HG03025 (cell line): Measurements from ENCODE around the gene IL19.

Experiments used
- ATAC-seq: cut with Tn5 transposase; IDR thresholded peaks from one replicate; pipeline ENCODE4 v1.9.1; 2021; ENCODE audit warnings: mild to moderate bottlenecking, moderate library complexity; ENCODE audit not compliant: unreplicated experiment, low FRiP score

IL19 gene

DNA sequence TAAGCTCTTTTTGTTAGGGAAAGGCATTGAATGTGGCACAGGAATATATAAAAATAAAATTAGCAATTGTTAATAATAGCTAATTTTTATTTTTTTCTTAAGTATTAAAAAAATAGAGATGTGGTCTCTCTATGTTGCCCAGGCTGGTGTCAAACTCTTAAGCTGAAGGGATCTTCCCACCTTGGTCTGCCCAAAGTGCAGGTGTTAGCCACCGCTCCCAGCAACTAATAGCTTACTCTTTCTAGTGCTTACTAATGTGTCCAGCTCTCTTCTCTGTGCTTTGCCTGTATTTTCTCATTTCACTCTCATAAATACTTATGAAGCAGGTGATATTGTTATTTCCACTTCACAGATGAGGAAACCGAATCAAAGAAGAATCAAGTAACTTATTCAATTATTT lies 113.3 kb downstream of the IL19 start:
- ATAC-seq = no peak

DNA sequence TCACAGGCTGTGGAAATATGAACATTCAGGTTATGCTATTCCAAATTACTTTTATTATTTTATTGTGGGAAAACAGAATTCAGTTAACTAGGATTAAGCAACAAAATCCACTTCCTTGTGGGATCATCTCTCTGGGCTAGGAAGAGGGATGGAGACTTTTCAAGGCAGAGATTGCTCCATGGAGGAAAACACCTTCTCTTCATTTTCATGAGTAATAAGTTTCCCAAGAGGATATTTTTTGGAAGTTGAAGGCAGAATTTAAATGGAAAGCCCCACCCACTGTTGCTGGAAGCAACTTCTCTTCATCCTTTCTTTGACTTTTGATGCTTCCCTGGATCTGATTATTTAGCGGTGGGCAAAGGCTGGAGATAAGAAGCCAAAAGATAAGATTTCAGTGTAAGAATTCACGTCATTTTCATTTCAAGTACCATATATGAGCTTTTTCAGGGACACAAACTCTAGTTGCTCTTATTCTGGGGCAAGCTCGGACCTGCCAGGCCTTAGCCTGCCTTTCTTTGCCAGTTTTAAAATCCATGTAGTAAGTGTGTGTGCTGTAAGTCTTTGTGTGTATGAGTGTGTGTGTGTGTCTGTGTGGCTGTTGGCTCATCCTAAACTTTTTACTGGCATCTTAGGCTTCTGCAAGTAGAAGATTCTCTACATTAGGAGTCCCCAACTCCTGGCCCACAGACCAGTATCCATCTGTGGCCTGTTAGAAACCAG lies 114.9 kb downstream of the IL19 start:
- no peak for ATAC-seq

DNA sequence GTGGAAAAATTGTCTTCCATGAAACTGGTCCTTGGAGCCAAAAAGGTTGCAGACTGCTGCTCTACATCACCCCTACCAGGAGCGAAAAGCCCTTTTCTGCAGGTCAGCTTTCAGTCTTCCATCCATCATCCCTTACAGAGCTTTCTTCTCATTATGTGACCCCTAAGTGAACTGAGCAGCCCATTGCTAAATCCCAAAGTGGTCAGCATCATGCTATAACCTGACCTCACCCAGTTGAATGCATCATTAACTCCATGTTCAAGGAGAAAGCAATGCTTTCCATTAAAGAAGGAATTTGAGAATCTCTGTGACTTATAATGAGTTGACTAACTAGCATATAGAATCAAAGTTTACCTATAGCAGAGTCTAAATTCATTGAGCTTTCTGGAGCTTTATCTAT lies 116.3 kb downstream of the IL19 start:
- ATAC-seq = no peak

DNA sequence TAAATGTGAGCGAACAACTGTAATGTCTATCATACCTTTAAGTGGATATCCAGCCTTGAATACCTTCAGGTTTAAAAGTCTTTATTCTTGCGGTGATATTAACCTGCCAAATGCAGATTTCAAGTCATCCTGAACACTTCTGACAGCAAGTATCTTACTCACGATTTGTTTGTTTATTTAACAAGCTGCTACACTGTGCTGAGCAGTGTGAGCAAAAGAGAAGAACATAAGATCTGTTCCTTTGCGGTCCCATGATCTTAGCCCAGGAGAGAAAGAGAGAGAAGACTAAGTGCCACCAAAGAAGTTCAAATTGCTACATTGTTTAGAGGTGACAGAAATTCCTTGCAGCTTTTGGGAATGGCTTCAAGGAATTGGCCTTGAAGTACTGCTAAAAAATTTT lies 117.1 kb downstream of the IL19 start:
- ATAC-seq = no peak

DNA sequence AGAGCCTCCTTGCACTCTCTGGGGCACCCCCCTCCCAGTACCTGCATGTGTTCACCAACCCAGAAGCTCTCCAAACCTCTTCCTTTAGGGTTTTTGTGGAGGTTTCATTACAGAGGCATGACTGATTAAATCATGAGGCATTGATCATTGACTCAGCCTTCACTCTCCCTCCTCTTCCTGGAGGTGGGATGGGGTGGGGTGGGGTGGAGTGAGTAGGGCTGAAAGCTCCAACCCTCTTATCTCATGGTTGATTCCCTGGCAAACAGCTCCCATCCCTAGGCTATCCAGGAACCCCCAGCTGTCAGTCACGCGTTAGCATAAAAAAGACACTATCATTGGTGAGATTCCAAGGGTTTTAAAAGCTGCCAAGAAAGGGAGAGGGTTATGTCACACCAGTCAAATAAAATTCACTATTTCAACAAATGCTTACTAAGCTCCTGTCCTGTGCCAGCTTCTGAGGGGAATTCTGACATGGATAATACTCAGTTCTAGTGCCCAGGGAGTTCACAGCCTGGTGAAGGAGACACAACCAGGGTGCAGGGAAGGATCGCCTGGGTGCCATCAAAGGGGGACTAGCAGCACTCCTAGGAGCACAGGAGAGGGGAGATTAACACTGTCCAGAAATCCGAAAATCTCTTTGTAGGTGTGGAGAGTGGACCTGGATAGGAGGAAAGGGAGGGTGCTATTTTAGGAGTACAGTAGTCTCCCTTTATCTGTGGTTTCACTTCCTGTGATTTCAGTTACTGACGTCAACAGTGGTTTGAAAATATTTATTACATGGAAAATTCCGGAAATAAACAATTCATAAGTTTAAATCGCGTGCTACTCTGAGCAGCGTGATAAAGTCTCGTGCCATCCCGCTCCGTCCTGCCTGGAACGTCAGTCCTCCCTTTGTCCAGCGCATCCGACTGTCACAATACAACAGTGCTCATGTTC lies 119.8 kb downstream of the IL19 start:
- no peak for ATAC-seq

DNA sequence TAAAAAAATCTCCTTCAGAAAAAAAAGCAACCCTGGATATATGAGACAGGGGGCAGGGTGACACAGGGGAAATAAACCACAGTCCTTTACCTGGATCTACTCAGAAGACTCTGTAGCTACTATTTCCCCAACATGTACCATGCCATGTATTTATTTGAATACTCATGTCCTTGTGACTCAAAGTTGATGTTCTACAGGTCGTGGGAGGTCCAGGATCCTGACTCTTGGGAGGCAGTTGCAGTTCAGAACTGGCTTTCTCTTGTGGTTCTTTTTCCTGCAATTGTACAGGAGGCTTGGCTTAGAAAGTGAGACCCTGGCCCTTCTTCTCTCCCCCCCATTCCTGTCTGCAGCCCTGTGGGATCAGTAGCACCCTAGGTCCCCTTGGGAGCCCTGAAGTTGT lies 120.8 kb downstream of the IL19 start:
- ATAC-seq = no peak
